Uterus (tissue), 4 donors: Measurements from ENCODE around the gene RPS19BP1. TPM values are rescaled to one million over a fixed set of nuclear protein-coding genes. Genes with fewer than 3 reads are reported as not detected.

Source experiments
- DNase-seq, 2 donors: peaks; one replicate each; pipeline ENCODE4 v3.0.0-alpha.2; 2019 to 2020
- H3K27ac ChIP-seq, 2 donors: fragments of 200-600 bp; sonication (generic); 1 replicate in 1 of 2; 2 replicates in 1 of 2; pipeline ENCODE4 v1.5.1; 2016 to 2018
- H3K27me3 ChIP-seq, 2 donors: fragments of 200-600 bp; sonication (generic); one replicate each; pipeline ENCODE4 v1.5.1; 2018 to 2019; ENCODE audit warnings: control low read depth in 1 of 2
- H3K36me3 ChIP-seq, 2 donors: fragments of 200-600 bp; sonication (generic); one replicate each; pipeline ENCODE4 v1.5.1; 2019; ENCODE audit warnings: control low read depth in 1 of 2
- H3K4me1 ChIP-seq, 2 donors: fragments of 200-600 bp; sonication (generic); one replicate each; pipeline ENCODE4 v1.5.1; 2018 to 2019; ENCODE audit warnings: control low read depth in 1 of 2
- H3K4me3 ChIP-seq, 2 donors: fragments of 200-600 bp; sonication (generic); 1 replicate in 1 of 2; 2 replicates in 1 of 2; pipeline ENCODE4 v1.5.1; 2018 to 2019; ENCODE audit warnings: mild to moderate bottlenecking in 1 of 2
- H3K9me3 ChIP-seq, 2 donors: fragments of 200-600 bp; sonication (generic); one replicate each; pipeline ENCODE4 v1.5.1; 2019; ENCODE audit warnings: control low read depth in 1 of 2
- CTCF ChIP-seq, 4 experiments: fragments of 200-600 bp in 2 of 4; fragments of 450-650 bp in 2 of 4; sonication (generic) in 2 of 4; IDR thresholded peaks; one replicate each; pipeline ENCODE4 v1.5.1; 2016 to 2019; ENCODE audit warnings: antibody characterized with exemption in 4 of 4, mild to moderate bottlenecking in 2 of 4, moderate library complexity in 1 of 4
- POLR2A ChIP-seq, 2 donors: fragments of 450-650 bp; IDR thresholded peaks; one replicate each; pipeline ENCODE4 v1.6.1; 2016; ENCODE audit warnings: antibody characterized with exemption in 2 of 2, mild to moderate bottlenecking in 1 of 2, moderate library complexity in 1 of 2
- intact Hi-C: fragments of 100-400 bp; cut with DNase I; formaldehyde crosslinking; loops from one replicate; pipeline ENCODE4 v1.15.1; 2023; ENCODE audit warnings: low total_unique reads
- total RNA-seq, 4 donors: library from RNA; depleted of rRNA in 3 of 4; stranded (reverse); fragments of >200 nt in 3 of 4; gene quantifications; one replicate each; pipeline versions ENCODE4 v1.1.0 to v1.2.4, GENCODE V29; 2014 to 2023
- donor health status: DM: yes; HTN: yes; CAD: no.

Gene RPS19BP1
- total RNA-seq, 4 donors from 2014 or later, result 24.5 to 125 (median 50.7) TPM

- Histone ChIP-seq H3K4me1 (no peaks in the 10 kb centered on the region), H3K27me3 (no peaks in the 10 kb centered on the region), H3K36me3 (no peaks in the 10 kb centered on the region), H3K9me3 (no peaks in the 10 kb centered on the region), H3K27ac (no peak overlapping the region), H3K4me3 (no peak overlapping the region)
- intact Hi-C loops, result no loop called here
- TF ChIP-seq POLR2A (IDR thresholded peaks at IDR 0.05), result no peak
- no peak for DNase-seq
Observed at GRCh38 chr22:39565414-39565944, 32.9 kb upstream of the RPS19BP1 start.

GRCh38 chr22:39563571-39564428 is 31.3 kb upstream of the RPS19BP1 start:
- Histone ChIP-seq H3K9me3 (no peaks in the 10 kb centered on the region), H3K4me3 (no peak overlapping the region), H3K27me3 (no peaks in the 10 kb centered on the region), H3K4me1 (no peaks in the 10 kb centered on the region), H3K36me3 (no peaks in the 10 kb centered on the region), H3K27ac (no peak overlapping the region)
- TF ChIP-seq POLR2A (IDR thresholded peaks at IDR 0.05), result no peak
- no peak for TF ChIP-seq CTCF (IDR thresholded peaks at IDR 0.05)
- no peak for DNase-seq
- intact Hi-C loops, result no loop called here

GRCh38 chr22:39562839-39563489 is 30.4 kb upstream of the RPS19BP1 start:
- no peaks in the 10 kb centered on the region for H3K27me3 ChIP-seq
- H3K9me3 ChIP-seq, result no peaks in the 10 kb centered on the region
- TF ChIP-seq CTCF (IDR thresholded peaks at IDR 0.05) (no peak), POLR2A (IDR thresholded peaks at IDR 0.05) (no peak)
- H3K27ac ChIP-seq, result no peak overlapping the region
- no peak for DNase-seq
- no peaks in the 10 kb centered on the region for H3K36me3 ChIP-seq
- no peak overlapping the region for H3K4me3 ChIP-seq
- intact Hi-C loops, result no loop called here
- peaks cover 0 to 5% of the 10 kb centered on the region in 2 donors for H3K4me1 ChIP-seq

GRCh38 chr22:39560127-39560526 is 27.6 kb upstream of the RPS19BP1 start:
- Histone ChIP-seq H3K27ac (no peak overlapping the region), H3K27me3 (peaks cover 10 to 17% of the 10 kb centered on the region in 2 donors), H3K9me3 (no peaks in the 10 kb centered on the region), H3K4me3 (no peak overlapping the region), H3K36me3 (no peaks in the 10 kb centered on the region), H3K4me1 (peaks cover 0 to 12% of the 10 kb centered on the region in 2 donors)
- intact Hi-C loops, result no loop called here
- TF ChIP-seq POLR2A (IDR thresholded peaks at IDR 0.05), result no peak
- TF ChIP-seq CTCF (IDR thresholded peaks at IDR 0.05), result no peak
- no peak for DNase-seq

- peaks cover 10 to 17% of the 10 kb centered on the region in 2 donors for H3K27me3 ChIP-seq
- no peaks in the 10 kb centered on the region for H3K9me3 ChIP-seq
- intact Hi-C loops, result no loop called here
- TF ChIP-seq POLR2A (IDR thresholded peaks at IDR 0.05), result no peak
- no peak for TF ChIP-seq CTCF (IDR thresholded peaks at IDR 0.05)
- peaks cover 0 to 12% of the 10 kb centered on the region in 2 donors for H3K4me1 ChIP-seq
- no peak for DNase-seq
- H3K36me3 ChIP-seq, result no peaks in the 10 kb centered on the region
- no peak overlapping the region for H3K4me3 ChIP-seq
- no peak overlapping the region for H3K27ac ChIP-seq
Observed at GRCh38 chr22:39559456-39560105, 27.0 kb upstream of the RPS19BP1 start.
